Measurements from ENCODE around the gene MESD.

The MESD gene

DNA sequence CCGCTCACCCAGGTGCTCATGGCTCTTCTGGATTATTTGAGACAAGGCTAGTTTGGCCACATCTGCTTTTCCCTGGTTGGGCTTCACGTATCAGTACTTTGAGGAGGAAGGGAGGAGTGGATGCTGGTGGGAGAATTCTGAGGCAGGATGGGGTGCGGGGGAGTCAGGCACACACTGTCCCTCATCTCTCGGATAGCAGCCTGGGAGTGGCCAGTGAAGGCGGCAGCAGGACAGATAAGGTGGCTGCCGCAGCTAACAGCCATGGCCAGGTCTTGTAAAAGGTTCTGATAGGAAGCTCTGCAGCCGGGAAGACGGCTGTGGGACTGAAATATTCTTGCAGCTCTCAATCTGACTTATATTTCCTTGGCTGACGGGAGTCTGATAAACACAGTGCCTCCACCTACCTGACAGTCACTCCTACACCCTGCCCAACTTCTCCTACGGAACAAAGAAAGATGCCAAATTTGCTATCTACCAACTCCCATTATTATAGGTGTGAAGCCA is 87.3 kb downstream of the MESD start:
- no peak for DNase-seq (ENCODE audit: low read depth)

DNA sequence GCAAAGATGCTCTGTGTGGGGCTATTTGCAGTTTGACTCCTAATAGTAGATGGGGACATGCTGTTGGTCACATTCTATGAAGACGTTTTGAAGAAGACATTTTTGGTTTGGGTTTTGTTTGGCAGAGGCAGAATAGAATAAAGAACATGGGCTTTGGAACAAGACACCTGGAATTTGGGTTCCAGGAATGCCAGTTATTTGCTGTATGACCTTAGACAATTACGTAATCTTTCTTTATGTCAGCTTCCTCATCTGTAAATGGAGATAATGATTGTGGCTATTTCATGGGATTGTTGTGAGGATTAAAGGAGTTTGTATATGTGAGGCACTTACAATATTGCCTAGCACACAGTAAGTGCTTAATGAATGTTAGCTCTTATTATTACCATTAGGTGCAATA is 91.6 kb downstream of the MESD start:
- DNase-seq (ENCODE audit: low read depth), result no peak
